ENCODE measurements around the gene ZC3H18. TPM values are rescaled to one million over a fixed set of nuclear protein-coding genes. Genes with fewer than 3 reads are reported as not detected.

ZC3H18 gene
- total RNA-seq, 1 donor from 2014 or later, result 10.5 TPM

DNA sequence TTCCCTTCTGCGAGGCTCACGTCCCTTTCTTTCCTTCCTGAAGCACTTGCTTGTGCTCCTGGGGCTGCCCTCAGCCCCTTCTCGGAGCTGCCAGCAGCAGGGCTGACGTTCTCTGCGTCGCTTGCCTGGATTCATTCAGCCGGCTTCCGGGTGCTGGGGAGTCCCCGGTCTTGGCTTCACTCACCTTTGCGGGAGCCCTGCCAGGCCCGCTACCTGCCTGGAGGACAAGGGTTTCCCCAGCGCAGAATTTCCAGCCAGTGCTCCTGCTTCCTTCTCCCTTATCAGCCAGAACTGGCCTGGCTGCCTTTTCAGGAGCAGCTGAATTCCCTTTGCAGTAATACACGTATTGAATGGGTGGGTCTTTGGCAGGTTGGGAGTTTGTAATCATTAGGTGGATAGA is 46.1 kb downstream of the ZC3H18 start:
- Histone ChIP-seq H3K36me3 (ENCODE audit: control insufficient read depth, insufficient read depth, low read length) (peaks cover 21% of the 10 kb centered on the region), H3K27me3 (ENCODE audit: control insufficient read depth, insufficient read depth, low read length) (no peaks in the 10 kb centered on the region), H3K4me3 (ENCODE audit: low read depth, low read length) (no peak overlapping the region)
- TF ChIP-seq, protein P1, sequence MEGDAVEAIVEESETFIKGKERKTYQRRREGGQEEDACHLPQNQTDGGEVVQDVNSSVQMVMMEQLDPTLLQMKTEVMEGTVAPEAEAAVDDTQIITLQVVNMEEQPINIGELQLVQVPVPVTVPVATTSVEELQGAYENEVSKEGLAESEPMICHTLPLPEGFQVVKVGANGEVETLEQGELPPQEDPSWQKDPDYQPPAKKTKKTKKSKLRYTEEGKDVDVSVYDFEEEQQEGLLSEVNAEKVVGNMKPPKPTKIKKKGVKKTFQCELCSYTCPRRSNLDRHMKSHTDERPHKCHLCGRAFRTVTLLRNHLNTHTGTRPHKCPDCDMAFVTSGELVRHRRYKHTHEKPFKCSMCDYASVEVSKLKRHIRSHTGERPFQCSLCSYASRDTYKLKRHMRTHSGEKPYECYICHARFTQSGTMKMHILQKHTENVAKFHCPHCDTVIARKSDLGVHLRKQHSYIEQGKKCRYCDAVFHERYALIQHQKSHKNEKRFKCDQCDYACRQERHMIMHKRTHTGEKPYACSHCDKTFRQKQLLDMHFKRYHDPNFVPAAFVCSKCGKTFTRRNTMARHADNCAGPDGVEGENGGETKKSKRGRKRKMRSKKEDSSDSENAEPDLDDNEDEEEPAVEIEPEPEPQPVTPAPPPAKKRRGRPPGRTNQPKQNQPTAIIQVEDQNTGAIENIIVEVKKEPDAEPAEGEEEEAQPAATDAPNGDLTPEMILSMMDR (IDR thresholded peaks at IDR 0.05; ENCODE audit: insufficient read depth, low read length, severe bottlenecking), result no peak
- DNase-seq (ENCODE audit: low read depth) (peak; percentile 67), FAIRE-seq (no peak)

DNA sequence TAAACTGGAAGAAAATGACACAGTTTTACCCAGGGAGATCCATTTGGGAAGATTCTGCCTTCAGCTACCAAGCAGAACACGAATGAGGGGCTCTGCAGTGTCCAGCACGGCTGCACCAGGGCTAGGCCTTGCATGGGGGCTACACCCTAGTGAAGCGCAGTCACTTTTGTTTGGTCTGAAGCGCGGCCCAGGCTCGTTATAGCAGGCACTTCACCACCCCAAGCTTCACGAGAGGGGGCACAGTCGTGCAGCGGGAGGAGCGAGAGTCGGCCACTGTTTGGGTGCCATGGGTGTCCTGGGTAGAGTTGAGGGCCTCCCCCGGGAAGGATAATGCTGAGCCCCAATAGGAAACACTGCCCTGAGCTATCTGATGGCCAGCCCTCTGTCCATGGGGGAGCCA is 46.5 kb downstream of the ZC3H18 start:
- TF ChIP-seq, protein P1 (IDR thresholded peaks at IDR 0.05; ENCODE audit: insufficient read depth, low read length, severe bottlenecking), result no peak
- H3K4me3 ChIP-seq (ENCODE audit: low read depth, low read length), result no peak overlapping the region
- no peak for DNase-seq (ENCODE audit: low read depth)
- H3K27me3 ChIP-seq (ENCODE audit: control insufficient read depth, insufficient read depth, low read length), result no peaks in the 10 kb centered on the region
- H3K36me3 ChIP-seq (ENCODE audit: control insufficient read depth, insufficient read depth, low read length), result peaks cover 18% of the 10 kb centered on the region
- FAIRE-seq, result no peak

GRCh38 chr16:88617268-88618031 is 47.2 kb downstream of the ZC3H18 start:
- TF ChIP-seq, protein P1 (IDR thresholded peaks at IDR 0.05; ENCODE audit: insufficient read depth, low read length, severe bottlenecking), result no peak
- H3K27me3 ChIP-seq (ENCODE audit: control insufficient read depth, insufficient read depth, low read length), result no peaks in the 10 kb centered on the region
- no peak for FAIRE-seq

GRCh38 chr16:88618182-88618955 is 48.2 kb downstream of the ZC3H18 start:
- Histone ChIP-seq H3K36me3 (ENCODE audit: control insufficient read depth, insufficient read depth, low read length) (peaks cover 29% of the 10 kb centered on the region), H3K27me3 (ENCODE audit: control insufficient read depth, insufficient read depth, low read length) (no peaks in the 10 kb centered on the region), H3K4me3 (ENCODE audit: low read depth, low read length) (no peak overlapping the region)
- FAIRE-seq (no peak), DNase-seq (ENCODE audit: low read depth) (no peak)
- TF ChIP-seq, protein P1 (IDR thresholded peaks at IDR 0.05; ENCODE audit: insufficient read depth, low read length, severe bottlenecking), result no peak

More at GRCh38 chr16:88617268-88618031, 47.2 kb downstream of the ZC3H18 start:
- Histone ChIP-seq H3K36me3 (ENCODE audit: control insufficient read depth, insufficient read depth, low read length) (peaks cover 21% of the 10 kb centered on the region), H3K4me3 (ENCODE audit: low read depth, low read length) (no peak overlapping the region)
- DNase-seq (ENCODE audit: low read depth), result no peak

DNA sequence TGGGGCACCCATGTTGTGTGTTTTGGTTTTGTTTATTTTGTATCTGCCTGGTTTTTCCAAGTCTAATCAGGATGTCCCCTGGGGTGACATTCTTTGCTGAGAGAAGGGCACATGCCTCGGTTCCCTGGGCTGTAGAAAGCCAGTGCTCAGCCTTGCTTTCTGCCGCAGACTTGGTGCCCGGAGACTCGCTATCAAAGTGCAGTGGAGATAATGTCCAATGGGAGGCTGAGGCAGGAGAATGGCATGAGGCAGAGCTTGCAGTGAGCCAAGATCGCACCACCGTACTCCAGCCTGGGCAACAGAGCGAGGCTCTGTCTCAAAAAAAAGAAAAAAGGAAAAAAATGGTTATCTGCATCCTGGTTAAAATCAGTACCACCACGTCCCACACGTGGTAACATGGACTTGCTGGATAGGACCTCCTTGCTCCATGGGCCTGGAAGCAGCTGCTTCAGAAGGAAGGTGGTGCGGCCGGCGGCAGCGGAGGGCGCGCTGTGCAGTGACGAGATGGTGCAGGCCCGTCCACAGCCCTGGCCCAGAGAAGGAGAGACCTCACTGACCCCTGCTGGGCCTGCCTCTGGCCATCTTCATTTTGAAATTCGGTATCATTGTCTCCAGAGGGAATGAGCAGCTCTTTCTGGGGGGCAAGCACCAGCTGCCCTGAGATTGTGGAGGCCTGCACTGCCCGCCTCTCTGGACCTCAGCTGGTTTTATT is 48.9 kb downstream of the ZC3H18 start:
- FAIRE-seq (no peak), DNase-seq (ENCODE audit: low read depth) (no peak)
- Histone ChIP-seq H3K36me3 (ENCODE audit: control insufficient read depth, insufficient read depth, low read length) (peaks cover 31% of the 10 kb centered on the region), H3K27me3 (ENCODE audit: control insufficient read depth, insufficient read depth, low read length) (no peaks in the 10 kb centered on the region), H3K4me3 (ENCODE audit: low read depth, low read length) (no peak overlapping the region)
- TF ChIP-seq, protein P1 (IDR thresholded peaks at IDR 0.05; ENCODE audit: insufficient read depth, low read length, severe bottlenecking), result no peak
